Activated CD8-positive, alpha-beta memory T cell treated with anti-CD3 and anti-CD28 coated beads, Interleukin-2, amount 50 U/mL, for 4 hours (primary cell): ENCODE data around the gene LMO1.

ENCODE experiments used
- DNase-seq: peaks from one replicate; pipeline ENCODE4 v3.0.0-alpha.2; 2020

LMO1 gene

GRCh38 chr11:8202516-8203413, 60.9 kb downstream of the LMO1 start:
- DNase-seq = no peak

GRCh38 chr11:8201644-8202365, 61.9 kb downstream of the LMO1 start:
- DNase-seq = no peak

- no peak for DNase-seq
These were observed 64.0 kb downstream of the LMO1 start for GRCh38 chr11:8199676-8200075.

- no peak for DNase-seq
These were observed 66.9 kb downstream of the LMO1 start for GRCh38 chr11:8196749-8197148.

GRCh38 chr11:8194956-8195355, 68.7 kb downstream of the LMO1 start:
- no peak for DNase-seq

- no peak for DNase-seq
These were observed 70.8 kb downstream of the LMO1 start for GRCh38 chr11:8192896-8193209.

- DNase-seq = peak; percentile 32
These were observed 71.4 kb downstream of the LMO1 start for GRCh38 chr11:8192016-8192895.

- DNase-seq = no peak
These were observed 73.2 kb downstream of the LMO1 start for GRCh38 chr11:8190431-8190830.

GRCh38 chr11:8186429-8186828, 77.2 kb downstream of the LMO1 start:
- DNase-seq = no peak

- no peak for DNase-seq
These were observed 80.6 kb downstream of the LMO1 start for GRCh38 chr11:8183111-8183510.

GRCh38 chr11:8180469-8180868, 83.2 kb downstream of the LMO1 start:
- DNase-seq = no peak

GRCh38 chr11:8178297-8178696, 85.4 kb downstream of the LMO1 start:
- no peak for DNase-seq

- no peak for DNase-seq
These were observed 86.5 kb downstream of the LMO1 start for GRCh38 chr11:8177136-8177535.
